Adrenal gland (tissue), 12 donors: Measurements from ENCODE around the gene PRKD3. TPM values are rescaled to one million over a fixed set of nuclear protein-coding genes. Genes with fewer than 3 reads are reported as not detected.

Experiments used
- DNase-seq, 7 donors: peaks; one replicate each; pipeline ENCODE4 v3.0.0-alpha.2; 2019 to 2020
- H3K27ac ChIP-seq, 5 donors: fragments of 200-600 bp; sonication (generic) in 4 of 5; 1 replicate in 3 of 5; 2 replicates in 2 of 5; pipeline versions ENCODE4 v1.5.1 to v1.8.0; 2016 to 2020; ENCODE audit warnings: mild to moderate bottlenecking in 1 of 5
- H3K27me3 ChIP-seq: fragments of 200-600 bp; 2 replicates; pipeline ENCODE4 v1.8.0; 2021
- H3K36me3 ChIP-seq, 2 donors: fragments of 200-600 bp; replicated peaks in 1 of 2; 1 replicate in 1 of 2; 2 replicates in 1 of 2; pipeline versions ENCODE4 v1.5.1 to v1.8.0; 2018 to 2022
- H3K4me1 ChIP-seq, 2 donors: fragments of 200-600 bp; replicated peaks in 1 of 2; 1 replicate in 1 of 2; 2 replicates in 1 of 2; pipeline versions ENCODE4 v1.5.1 to v1.8.0; 2018 to 2021
- H3K4me3 ChIP-seq, 4 donors: fragments of 200-600 bp; sonication (generic) in 3 of 4; one replicate each; pipeline ENCODE4 v1.5.1; 2016 to 2018
- H3K9me3 ChIP-seq, 3 donors: fragments of 200-600 bp; sonication (generic) in 1 of 3; replicated peaks in 1 of 3; 1 replicate in 2 of 3; 2 replicates in 1 of 3; pipeline versions ENCODE4 v1.5.1 to v1.8.0; 2016 to 2021
- CTCF ChIP-seq, 6 experiments: fragments of 450-650 bp in 4 of 6; fragments of 200-600 bp in 2 of 6; sonication (generic) in 1 of 6; IDR thresholded peaks; 1 replicate in 5 of 6; 2 replicates in 1 of 6; pipeline versions ENCODE4 v1.5.1 to v1.8.0; 2016 to 2021; ENCODE audit warnings: antibody characterized with exemption in 6 of 6, mild to moderate bottlenecking in 2 of 6, moderate library complexity in 1 of 6
- POLR2A ChIP-seq, 2 donors: fragments of 450-650 bp; IDR thresholded peaks; one replicate each; pipeline ENCODE4 v1.6.1; 2017; ENCODE audit warnings: antibody characterized with exemption in 2 of 2, mild to moderate bottlenecking in 2 of 2, moderate library complexity in 1 of 2
- WGBS, 4 donors: extraction: QIAGEN DNeasy Blood & Tissue Kit in 2 of 4; methylation state at CpG; one replicate each; pipeline versions ENCODE4 v1.1.5 to v1.1.7; 2013 to 2017; 5-methylcytosine and 5-hydroxymethylcytosine counted together
- intact Hi-C, 2 donors: fragments of 100-400 bp; cut with DNase I; formaldehyde crosslinking; loops; one replicate each; pipeline versions ENCODE4 v1.14.1 to v1.15.0; 2022 to 2023
- polyA plus RNA-seq, 3 donors: library from polyadenylated mRNA; stranded (reverse); fragments of 200-250 nt in 2 of 3; fragments of 350-450 nt in 1 of 3; fragmentation: Illumina TruSeq in 1 of 3; extraction: RNeasy Lipid Tissue Mini Kit (QIAGEN cat#74804) in 1 of 3; gene quantifications; one replicate each; pipeline ENCODE4 v1.2.3, GENCODE V29; 2013 to 2014
- total RNA-seq, 9 donors: library from RNA; depleted of rRNA in 4 of 9; stranded (reverse); fragments of >200 nt in 4 of 9; fragments of 120-200 nt in 1 of 9; fragmentation: NEBNext Ultra II Directional in 1 of 9; extraction: Animal tissue kit (Norgen Biotek cat#: 25700) in 1 of 9; gene quantifications; one replicate each; pipeline versions ENCODE4 v1.1.0 to v1.2.4, GENCODE V29; 2013 to 2023
- donor health status: healthy with polysubstance abuse.
- donor health status: Bipolar disorder and iron deficiency.
- donor health status: DM: yes; HTN: yes; CAD: no.
- donor health status: DM: no; HTN: no; CAD: no.
- donor health status: DM: no; HTN: no; CAD: no.
- donor health status: DM: yes; HTN: yes; CAD: no.

The PRKD3 gene
- total and polyA plus RNA-seq, 12 donors = 10.9 to 136 (median 49.3) TPM

- H3K9me3 ChIP-seq = no peaks in the 10 kb centered on the region
- peaks cover 19 to 34% of the 10 kb centered on the region in 2 donors for H3K4me1 ChIP-seq
- H3K4me3 ChIP-seq = peak overlapping the region in 2 of 4 donors; percentile 29 to 96
- intact Hi-C loops = no loop called here
- peak; percentile 63 to 83 (median 77) for DNase-seq
- peak overlapping the region; percentile 85 to 98 (median 94) for H3K27ac ChIP-seq
- H3K27me3 ChIP-seq = no peaks in the 10 kb centered on the region
- WGBS, 4 donors = 0 to 4% (median 1%) methylated on average over 2 of the region's 2 CpGs
- H3K36me3 ChIP-seq = no peaks in the 10 kb centered on the region
- TF ChIP-seq POLR2A (IDR thresholded peaks at IDR 0.05) (peak in 1 of 2 donors; percentile 64), CTCF (IDR thresholded peaks at IDR 0.05) (no peak)
These were observed 1.7 kb upstream of the PRKD3 start for GRCh38 chr2:37326285-37326684.

GRCh38 chr2:37325625-37326071 lies 1.0 kb upstream of the PRKD3 start:
- H3K4me1 ChIP-seq = peaks cover 22 to 37% of the 10 kb centered on the region in 2 donors
- no peaks in the 10 kb centered on the region for H3K27me3 ChIP-seq
- intact Hi-C loops = no loop called here
- H3K4me3 ChIP-seq = peak overlapping the region in 3 of 4 donors; percentile 56 to 96 (median 93)
- peak in 4 of 7 donors; percentile 30 to 38 (median 34) for DNase-seq
- TF ChIP-seq POLR2A (IDR thresholded peaks at IDR 0.05) = no peak
- no peak for TF ChIP-seq CTCF (IDR thresholded peaks at IDR 0.05)
- H3K9me3 ChIP-seq = no peaks in the 10 kb centered on the region
- H3K27ac ChIP-seq = peak overlapping the region; percentile 85 to 98 (median 94)
- WGBS, 4 donors = 75 to 80% (median 78%) methylated on average over 12 of the region's 12 CpGs
- no peaks in the 10 kb centered on the region for H3K36me3 ChIP-seq

GRCh38 chr2:37324536-37324785 lies 172 bp downstream of the PRKD3 start:
- Histone ChIP-seq H3K4me3 (peak overlapping the region in 2 of 4 donors; percentile 93 to 96), H3K9me3 (no peaks in the 10 kb centered on the region), H3K27me3 (no peaks in the 10 kb centered on the region), H3K27ac (peak overlapping the region; percentile 32 to 98 (median 94)), H3K4me1 (peaks cover 22 to 42% of the 10 kb centered on the region in 2 donors), H3K36me3 (no peaks in the 10 kb centered on the region)
- WGBS, 4 donors = 0 to 5% (median 0%) methylated on average over 8 to 33 of the region's 33 CpGs; no CpG with 5 or more reads in 1 of the 4 donors
- DNase-seq = peak in 6 of 7 donors; percentile 82 to 86 (median 84)
- intact Hi-C loops = no loop called here
- TF ChIP-seq POLR2A (IDR thresholded peaks at IDR 0.05) (peak; percentile 51 to 82), CTCF (IDR thresholded peaks at IDR 0.05) (no peak)

- H3K27me3 ChIP-seq = no peaks in the 10 kb centered on the region
- H3K27ac ChIP-seq = peak overlapping the region; percentile 32 to 98 (median 94)
These were observed 675 bp downstream of the PRKD3 start for GRCh38 chr2:37323781-37324535.

More at GRCh38 chr2:37323781-37324535, 675 bp downstream of the PRKD3 start:
- intact Hi-C loops = no loop called here
- 0 to 1% (median 0%) methylated on average over 11 to 61 of the region's 61 CpGs for WGBS, 4 donors
- peak overlapping the region; percentile 3 to 96 (median 66) for H3K4me3 ChIP-seq
- DNase-seq = peak; percentile 31 to 70 (median 53)
- no peaks in the 10 kb centered on the region for H3K9me3 ChIP-seq
- peak in 1 of 2 donors; percentile 63 for TF ChIP-seq POLR2A (IDR thresholded peaks at IDR 0.05)
- TF ChIP-seq CTCF (IDR thresholded peaks at IDR 0.05) = no peak
- H3K4me1 ChIP-seq = peaks cover 22 to 47% of the 10 kb centered on the region in 2 donors
- H3K36me3 ChIP-seq = no peaks in the 10 kb centered on the region
